ENCODE data around the gene AKR1D1.
"Not testable (repeated sequence)": the region's sequence is repeated elsewhere in the genome, so short reads cannot be mapped to it uniquely, and the experiment has no call there.

The AKR1D1 gene

DNA sequence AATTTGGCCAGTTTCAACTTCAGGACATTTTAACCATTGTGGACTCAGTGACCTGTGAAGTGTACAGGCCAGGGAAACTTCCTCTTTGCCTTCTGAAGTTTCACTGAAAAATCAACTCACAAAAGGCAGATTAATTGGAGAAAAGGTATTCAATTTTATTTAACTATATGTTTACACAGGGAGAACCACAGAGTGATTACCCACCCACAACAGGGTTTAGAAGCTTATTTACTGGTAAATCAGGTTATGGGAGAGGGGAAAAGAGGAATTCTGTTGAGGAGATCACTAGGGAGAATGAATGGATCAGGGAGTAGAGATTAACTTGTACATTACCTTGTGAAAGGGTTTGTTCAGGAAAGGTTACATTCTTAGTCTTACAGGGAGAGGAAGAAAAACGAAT, 1.7 kb upstream of the AKR1D1 start:
- ATAC-seq: no peak

DNA sequence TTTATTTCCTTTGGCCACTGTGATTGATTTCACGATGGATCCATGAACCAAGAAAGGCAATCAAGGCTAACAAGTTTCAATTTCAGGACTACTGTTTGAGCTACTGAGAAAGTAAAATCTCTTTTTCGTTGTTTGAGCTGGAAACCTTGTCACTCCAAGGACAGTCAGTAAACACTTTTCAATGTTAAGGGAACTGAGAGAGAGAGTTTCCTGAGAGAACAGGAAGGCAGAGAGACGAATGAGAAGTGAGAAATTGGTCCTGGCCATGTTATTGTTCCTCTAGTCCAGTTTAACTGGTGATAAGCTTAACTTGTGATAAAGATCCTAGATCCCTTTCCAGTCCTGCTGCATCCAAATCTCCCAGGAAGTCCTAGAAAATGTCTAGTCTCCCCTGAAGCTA, 909 bp upstream of the AKR1D1 start:
- no peak for ATAC-seq

DNA sequence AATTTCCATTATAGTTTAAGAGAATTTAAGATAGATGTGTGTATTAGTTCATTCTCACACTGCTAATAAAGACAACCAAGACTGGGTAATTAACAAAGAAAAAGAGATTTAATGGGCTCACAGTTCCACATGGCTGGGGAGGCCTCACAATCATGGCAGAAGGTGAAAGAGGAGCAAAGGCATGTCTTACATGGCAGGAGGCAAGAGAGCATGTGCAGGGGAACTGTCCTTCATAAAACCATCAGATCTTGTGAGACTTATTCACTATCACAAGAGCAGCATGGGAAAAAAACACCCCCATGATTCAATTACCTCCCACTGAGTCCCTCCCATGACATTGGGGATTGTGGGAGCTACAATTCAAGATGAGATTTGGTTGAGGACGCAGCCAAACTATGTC, 473 bp upstream of the AKR1D1 start:
- not testable (repeated sequence) for ATAC-seq

DNA sequence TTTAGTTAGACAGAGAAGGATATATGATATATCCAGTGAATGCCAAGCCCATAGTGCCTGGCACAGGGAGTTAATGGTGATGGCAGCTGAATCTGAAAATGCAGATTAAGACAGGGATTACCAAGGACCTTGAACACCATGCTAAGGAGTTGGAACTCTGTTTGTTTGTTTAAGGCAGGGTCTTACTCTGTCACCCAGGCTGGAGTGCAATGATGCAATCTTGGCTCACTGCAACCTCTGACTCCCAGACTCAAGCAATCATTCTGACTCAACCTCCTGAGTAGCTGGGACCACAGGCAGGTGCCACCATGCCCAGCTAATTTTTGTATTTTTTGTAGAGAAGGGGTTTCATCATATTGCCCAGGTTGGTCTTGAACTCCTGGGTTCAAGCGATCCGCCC, 1.6 kb downstream of the AKR1D1 start:
- ATAC-seq: no peak

DNA sequence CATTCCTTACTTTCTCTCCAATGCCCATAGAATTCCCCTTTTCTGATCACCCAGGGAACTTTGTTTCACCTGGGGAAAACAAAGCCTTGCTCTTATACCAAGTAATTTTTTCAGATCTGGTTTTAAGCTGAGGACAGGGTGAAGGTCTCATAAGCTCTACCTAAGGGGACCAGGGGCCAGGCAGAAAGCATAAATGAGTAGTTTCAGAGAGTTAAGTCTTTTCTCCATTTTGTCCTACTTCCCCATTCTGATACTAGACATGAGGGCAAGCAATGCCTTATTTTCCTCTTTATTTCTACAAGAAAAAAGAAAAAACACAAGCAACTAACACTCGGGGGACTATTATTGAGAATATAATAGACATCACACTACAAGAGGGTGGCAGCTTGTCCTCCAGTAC, 2.9 kb downstream of the AKR1D1 start:
- no peak for ATAC-seq

DNA sequence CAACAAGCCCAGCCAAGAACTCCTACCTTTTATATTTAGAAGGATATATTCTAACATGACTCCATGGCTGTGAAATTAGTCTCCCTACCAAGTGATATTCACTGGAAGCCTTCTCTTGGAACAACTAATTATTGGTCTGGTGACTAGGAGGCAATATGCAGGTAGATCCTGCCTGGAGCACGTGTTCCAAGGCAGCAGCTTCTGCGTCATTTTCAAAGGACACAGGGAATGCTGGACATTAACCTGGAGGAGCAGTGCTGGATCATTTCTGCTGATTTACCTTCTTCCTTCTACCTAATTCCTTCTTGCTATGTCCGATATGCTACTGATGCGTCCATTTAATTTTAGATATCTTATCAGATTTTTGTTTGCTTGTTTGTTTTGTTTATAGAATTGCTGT, 5.6 kb downstream of the AKR1D1 start:
- no peak for ATAC-seq

DNA sequence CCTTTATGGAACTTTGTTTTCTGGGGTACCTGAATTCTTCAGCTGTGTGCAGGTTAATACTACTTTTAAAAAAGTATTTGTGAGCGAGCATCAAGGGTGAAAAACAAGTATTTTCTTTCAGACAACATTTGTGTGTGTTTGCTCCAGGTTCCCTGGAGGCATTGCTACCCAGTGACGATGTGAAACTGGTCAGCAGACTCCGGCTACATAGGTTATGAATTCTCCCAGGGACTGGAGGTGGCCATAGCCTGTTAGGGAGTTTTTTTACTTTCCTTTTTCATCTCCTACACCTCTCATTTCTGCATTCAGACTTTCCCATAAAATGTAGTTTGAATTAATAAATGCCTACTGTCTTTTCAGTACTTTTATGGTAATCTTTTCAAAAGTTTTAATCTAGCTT, 7.6 kb downstream of the AKR1D1 start:
- ATAC-seq: no peak

DNA sequence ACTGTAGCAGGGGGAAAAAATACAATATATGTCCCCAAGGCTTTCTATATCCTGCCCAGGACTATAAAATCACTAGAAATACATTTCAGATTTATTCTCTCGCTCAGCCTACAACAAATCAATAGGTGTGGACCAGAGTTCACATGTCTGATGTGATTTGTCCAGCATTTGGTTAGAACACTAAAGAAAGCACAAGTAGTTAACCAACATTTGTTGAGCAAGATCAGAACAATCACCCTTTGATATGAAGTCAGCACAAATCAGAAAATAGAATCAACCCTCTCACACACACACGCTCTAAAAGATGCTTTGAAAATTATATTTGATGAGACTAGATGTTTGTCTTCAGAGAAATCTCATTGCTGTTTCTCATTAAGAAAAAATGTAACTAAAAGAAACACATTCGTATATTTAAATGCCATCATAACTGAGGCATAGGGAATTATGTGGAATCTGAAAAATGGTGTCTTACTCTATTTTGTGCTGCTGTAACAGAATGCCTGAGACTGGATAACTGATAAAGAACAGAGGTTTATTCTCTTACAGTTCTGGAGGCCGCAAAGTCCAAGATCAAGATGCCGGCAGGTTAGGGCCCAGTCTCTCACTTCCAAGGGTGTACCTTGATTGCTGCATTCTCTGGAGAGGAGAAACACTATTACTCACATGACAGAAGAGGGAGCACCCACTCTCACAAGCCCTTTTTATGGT, 10.5 kb downstream of the AKR1D1 start:
- no peak for ATAC-seq

DNA sequence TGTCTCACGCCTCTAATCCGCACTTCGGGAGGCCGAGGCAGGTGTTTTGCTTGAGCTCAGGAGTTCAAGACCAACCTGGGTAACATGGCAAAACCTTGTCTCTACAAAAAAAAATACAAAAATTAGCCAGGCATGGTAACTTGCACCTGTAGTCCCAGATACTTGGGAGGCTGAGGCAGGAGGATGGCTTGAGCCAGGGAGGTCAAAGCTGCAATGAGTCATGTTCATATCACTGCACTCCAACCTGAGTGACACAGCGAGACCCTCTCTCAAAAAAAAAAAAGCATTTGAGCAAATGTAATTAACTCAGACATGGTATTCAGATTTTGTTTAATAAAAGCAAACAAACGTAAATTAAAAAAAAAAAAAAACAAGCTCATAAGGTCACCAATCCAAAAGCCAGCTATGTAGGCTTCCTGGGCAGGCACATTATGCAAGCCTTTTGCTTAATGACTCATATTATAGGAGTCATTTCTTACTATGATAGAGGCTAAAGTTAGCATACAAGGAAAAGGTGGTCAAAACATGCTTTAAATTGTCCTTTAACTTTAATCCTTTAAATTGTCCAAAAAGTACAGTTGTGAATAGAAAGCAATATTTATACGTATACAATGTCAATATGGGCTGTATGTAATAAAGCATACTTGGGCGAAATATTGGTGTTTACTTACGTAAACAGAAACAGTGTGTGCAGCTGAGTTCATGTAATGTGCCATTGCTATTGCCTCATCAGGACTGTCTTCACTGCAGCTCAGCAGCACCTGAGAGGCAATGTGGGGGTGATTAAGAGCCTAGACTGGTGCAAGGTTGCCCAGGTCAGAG, 13.0 kb downstream of the AKR1D1 start:
- no peak for ATAC-seq

DNA sequence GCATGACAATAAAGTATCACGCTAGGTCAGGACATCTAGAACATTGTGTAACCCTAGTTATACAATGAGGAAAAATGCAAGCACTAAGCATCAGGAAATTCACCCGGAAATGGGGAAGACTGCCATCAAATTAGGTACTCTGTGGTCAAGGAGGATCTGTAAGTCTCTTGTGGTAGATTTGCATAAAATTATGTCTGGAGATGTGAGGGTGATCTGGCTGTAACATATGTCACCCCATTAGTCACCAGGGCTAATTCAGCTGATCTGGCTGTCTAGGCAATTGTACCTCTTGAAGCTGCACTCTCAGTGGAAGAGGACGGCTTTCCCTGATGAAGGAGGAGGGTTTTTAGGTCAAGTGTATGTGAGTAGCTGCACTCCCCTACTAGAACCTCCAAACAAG, 14.8 kb downstream of the AKR1D1 start:
- no peak for ATAC-seq

DNA sequence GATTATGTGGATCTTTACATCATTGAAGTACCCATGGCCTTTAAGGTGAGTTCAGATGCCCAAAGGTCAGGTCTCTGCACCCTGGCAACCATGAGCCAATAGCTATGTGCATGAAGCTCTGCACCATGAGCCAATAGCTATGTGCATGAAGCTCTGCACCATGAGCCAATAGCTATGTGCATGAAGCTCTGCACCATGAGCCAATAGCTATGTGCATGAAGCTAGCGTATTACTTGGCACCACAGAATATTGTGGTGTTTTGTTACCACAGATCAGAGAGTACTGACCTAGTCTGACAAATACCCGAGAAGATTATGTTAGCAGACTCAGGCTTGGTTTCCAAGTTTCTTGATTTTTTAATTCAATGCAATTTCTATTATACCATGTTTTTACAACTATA, 15.6 kb downstream of the AKR1D1 start:
- not testable (repeated sequence) for ATAC-seq

DNA sequence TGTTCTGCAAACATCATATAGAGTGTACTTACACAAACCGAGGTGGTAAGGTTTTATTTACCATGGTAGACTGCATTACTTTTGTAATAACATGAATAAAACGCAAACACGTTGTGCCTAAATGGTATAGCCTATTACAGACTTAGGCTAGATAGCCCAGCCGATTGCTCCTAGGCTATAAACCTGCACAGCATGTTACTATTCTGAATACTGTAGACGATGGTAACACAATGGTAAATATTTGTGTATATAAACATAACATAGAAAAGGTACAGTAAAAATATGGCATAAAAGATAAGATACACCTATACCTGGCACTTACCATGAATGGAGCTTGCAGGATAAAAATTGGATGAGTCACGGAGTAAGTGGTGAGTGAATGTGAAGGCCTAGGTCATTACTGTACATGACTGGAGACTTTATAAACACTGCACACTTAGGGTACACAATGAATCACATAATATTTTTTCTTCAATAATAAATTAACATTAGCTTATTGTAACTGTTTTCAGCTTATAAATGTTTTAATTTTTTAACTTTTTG, 16.3 kb downstream of the AKR1D1 start:
- no peak for ATAC-seq

DNA sequence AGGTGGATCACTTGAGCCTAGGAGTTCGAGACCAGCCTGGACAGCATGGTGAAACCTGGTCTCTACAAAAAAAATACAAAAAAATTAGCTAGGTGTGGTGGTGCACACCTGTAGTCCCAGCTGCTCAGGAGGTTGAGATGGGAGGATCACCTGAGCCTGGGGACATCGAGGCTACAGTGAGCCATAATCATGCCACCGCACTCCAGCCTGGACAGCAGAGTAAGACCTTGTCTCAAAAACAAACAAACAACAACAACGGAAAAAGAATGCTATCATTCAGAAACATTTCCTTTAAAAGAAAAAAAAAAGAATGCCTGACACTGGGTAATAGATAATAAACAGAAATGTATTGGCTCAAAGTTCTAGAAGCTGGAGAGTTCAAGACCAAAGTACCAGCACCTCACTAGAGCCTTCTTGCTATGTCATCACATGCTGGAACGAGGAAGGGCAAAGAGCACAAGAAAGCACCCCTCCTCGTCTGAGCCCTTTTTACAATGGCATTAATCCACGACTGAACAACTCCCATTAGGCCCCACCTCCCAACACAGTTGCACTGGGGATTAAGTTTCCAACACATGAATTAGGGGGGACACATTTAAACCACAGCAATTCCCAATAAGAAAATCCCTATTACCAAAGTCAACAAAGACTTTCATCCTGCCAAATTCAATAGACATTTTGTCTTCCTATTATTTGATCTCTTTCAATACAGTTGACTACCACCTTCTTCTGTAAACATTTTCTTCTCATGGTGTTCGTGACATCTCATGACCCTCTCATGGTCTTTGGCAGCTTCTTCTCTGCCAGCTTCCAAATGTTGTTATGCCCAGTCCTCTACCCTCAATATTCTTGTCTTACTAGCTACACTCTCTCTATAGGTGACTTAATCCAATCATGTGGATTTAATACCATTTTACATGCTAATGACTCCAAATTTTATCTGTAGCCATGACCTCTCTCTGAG, 20.0 kb downstream of the AKR1D1 start:
- no peak for ATAC-seq

DNA sequence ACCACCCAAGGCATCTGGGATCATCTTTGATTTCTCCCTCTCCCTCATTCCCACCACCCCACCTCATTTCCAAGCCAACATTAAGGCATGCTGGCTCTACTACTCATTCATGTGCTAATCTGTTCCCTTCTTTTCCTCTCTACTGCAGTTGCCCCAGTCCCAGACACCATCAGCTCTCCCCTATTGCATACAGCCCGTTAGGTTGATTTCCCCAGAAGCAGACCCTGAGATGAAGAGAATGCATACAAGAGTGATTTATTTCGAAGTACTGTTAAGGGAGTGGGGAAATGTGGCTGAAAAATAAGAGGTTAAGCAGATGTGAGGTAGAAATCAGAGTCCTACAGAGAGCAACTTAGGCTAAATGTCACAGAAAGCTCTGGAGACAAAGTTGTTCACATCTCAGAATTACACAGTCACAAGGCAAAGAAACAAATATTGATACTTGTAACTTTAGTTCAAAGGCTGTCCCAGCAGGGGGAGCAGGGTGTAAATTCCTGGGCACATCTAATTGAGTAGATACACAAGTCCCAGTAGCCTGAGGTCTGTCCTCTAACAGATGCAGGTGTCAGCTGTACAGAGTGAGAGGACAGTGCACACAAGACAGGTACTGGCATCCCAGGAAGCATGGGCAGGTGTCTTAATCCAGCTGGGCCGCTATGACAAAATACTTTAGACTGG, 20.9 kb downstream of the AKR1D1 start:
- ATAC-seq: no peak

DNA sequence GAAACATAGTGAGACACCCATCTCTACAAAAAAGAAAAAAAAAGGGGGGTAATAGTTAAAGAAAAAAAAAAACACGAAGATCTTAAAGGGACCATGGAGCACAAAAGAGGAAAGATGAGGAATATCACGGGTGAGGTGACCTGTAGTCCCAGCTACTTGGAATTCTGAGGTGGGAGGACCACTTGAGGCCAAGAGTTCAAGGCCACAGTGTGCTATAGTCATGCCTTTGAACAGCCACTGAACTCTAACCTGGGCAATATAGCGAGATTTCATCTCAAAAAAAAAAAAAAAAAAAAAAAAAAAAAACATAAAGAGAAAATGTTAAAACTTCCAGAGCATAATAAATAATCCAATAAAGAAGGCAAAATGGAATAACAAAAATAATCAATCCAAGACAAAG, 23.6 kb downstream of the AKR1D1 start:
- no peak for ATAC-seq

DNA sequence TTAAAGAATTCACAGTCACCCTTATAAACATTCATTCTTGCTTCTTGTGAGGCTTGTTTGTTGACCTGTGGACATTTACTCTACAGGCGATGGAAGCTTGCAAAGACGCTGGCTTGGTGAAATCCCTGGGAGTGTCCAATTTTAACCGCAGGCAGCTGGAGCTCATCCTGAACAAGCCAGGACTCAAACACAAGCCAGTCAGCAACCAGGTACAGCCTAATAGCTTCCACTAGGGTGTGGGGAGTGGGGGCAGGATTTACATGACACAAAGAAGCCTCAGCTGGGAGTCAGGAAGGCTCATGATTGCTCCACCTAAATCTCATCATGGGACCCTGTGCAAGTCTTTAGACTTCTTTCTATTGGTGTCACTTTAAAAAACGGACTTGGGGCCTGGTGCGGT, 29.0 kb downstream of the AKR1D1 start:
- ATAC-seq: no peak

DNA sequence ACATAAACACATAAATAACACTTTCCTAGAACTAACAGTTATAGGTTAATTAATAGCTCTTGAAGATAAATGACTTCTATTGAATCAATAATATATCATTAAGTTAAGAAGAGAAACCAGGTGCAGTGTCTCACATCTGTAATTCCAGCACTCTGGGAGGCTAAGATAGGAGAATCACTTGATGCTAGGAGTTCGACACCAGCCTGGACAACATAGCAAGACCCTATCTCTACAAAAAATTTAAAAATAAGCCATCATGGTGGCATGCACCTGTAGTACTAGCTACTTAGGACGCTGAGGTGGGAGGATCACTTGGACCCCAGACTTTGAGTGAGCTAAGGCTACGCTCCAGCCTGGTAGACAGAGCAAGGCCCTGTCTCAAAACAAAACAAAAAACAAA, 38.8 kb downstream of the AKR1D1 start:
- no peak for ATAC-seq

DNA sequence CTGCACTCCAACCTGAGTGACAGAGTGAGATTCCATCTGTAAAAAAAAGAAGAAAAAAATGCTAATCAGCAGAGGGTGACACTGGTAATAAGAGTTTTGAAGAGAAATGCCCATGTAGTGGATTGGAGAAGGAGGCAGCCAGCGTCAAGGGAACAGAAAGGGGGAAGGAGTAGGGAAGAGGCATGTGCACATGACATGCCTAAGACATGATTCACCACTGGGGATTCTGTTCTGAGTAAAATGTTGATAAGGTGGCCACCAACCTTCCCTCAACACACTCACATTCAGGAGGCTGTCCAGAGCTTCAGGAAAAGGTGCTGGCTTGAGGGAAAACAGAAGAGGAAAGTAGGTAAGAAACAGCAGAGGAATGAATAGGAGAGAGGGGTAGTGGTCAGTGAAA, 39.9 kb downstream of the AKR1D1 start:
- no peak for ATAC-seq

DNA sequence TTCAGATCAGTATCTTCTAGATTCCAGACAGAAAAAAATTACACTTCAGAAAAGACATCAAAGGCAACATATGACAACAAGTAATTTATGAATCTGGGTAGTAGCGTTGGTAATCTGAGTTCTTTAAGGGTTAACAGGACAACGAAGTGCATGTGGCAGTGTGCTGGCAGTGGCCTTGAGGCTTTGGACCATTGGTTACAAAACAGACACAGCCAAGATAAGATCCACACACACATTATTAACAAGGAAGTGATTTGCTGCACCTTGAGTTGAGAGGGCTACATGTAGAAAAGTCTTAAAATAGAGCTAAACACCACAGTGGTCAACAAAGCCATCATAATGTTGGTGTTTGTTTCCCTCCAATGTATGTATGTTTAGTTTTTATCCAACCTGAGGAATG, 40.6 kb downstream of the AKR1D1 start:
- no peak for ATAC-seq

DNA sequence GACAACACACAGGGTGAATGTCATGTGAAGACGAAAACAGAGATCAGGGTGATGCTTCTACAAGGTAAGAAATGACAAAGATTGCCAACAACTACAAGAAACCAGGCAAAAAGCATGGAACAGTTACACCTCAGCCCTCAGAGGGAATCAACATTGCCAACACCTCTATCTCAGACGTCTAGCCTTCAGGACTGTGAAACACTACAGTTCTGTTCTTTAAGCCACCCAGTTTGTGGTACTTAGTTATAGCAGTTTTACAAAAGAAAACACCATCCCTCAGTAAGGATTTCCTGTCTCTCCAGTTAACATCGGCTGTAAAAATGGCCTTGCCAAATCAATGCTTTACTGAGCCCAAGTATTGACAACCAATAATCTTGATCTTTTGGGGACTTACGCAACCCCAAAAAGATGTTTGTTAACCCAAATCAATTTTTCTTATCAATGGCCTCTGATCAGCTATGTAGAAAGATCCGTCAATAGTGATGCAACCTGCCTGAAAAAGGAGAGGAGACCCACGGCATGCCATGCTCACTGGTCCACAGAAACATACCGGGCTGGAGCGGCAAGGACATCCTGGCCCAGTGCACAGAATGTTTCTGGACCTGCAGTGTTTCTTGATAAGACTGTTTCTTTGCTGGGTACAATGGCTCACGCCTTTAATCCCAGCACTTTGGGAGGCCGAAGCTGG, 44.0 kb downstream of the AKR1D1 start:
- ATAC-seq: no peak

DNA sequence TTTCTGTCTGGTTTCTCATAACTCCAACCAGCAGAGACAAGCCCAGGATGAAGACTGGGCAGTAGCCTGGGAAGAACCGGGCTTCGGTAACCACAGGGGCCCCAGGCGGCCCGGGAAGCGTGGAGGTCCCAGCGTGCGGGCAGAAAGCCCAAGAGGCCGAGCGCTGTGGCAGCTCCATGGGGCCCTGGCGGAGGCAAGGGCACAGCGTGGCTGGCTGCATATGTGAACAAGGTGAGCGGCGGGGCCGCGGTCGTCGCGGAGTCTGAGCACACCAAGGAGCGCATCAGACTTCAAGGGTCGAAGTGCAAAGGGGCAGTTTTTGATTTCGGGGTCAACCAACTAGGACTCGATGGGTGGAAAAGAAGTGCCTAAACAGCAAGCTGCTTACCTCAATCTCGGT, 45.9 kb downstream of the AKR1D1 start:
- no peak for ATAC-seq

DNA sequence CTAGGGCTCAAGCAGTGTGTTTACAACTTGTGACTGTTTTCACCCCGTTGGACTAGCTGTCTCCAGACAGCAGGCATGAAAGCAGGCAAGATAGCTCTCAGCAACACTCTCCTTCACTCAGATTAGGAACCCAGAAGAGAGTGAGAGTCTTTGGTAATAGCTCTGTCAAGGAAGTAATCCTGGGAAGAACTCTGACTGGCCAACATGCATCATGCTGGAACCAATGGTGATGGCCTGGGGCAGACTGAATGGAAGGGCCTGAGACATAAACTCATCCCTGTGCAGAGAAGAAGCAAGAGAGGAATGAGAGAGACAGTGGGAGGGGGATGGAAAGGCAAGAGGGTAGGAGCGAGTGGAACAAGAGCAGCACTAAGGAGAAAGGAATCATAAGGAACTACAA, 48.9 kb downstream of the AKR1D1 start:
- ATAC-seq: no peak
